HTR-8/SVneo (cell line): ENCODE data around the gene OPTN.
A peak's percentile ranks its signal among the peaks of the same experiment; 100 is the strongest.
"Not testable (repeated sequence)": the region's sequence is repeated elsewhere in the genome, so short reads cannot be mapped to it uniquely, and the experiment has no call there.

ENCODE experiments used
- DNase-seq: peaks from one replicate; pipeline ENCODE4 v3.0.0; 2011; ENCODE audit warnings: low spot score, mixed read lengths; ENCODE audit not compliant: insufficient read length
- FAIRE-seq: peaks from 2 replicates; lab custom pipeline; 2011; peaks lifted over from hg19 to GRCh38; lab: Jason Lieb, UNC

The OPTN gene

GRCh38 chr10:13099666-13100348 is at the start of gene OPTN:
OPTN (plus strand) TSS chr10:13100163; CDS start chr10:13109123, 8,960 bp downstream.
- DNase-seq: peak; percentile 80
- FAIRE-seq: no peak

DNA sequence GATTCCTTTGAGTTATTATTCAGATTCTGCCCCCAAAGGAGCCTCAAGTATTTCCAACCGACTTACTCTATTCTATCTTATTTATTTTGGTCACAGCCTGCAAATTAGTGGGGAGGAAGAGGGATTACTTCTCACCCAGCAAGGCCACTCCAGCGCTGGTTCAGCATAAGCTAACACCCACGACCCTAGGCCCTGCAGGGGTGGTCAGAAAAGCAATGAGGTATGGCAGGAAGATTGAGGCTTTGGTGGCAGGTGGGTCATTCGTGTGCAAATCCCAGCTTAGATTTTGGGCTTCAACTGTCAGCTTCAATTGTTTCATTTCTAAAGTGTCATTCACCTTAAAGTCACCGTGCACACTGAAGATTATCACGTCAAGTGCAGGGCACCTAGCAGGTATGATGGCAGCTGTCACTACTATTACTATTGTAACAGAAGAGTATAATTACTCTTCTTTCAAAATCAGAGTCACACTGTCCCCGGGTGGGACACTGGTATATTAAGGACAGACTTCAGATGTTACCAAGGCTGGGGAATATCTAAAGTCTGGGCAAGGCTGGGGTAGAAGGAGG is 48.8 kb upstream of the OPTN start:
- no peak for FAIRE-seq
- no peak for DNase-seq

GRCh38 chr10:13053208-13053607 is 46.8 kb upstream of the OPTN start:
- DNase-seq, FAIRE-seq: not testable (repeated sequence)

- no peak for FAIRE-seq
- no peak for DNase-seq
These were observed 46.0 kb upstream of the OPTN start for GRCh38 chr10:13053794-13054462.

GRCh38 chr10:13054844-13055243 is 45.1 kb upstream of the OPTN start:
- DNase-seq (no peak), FAIRE-seq (no peak)

DNA sequence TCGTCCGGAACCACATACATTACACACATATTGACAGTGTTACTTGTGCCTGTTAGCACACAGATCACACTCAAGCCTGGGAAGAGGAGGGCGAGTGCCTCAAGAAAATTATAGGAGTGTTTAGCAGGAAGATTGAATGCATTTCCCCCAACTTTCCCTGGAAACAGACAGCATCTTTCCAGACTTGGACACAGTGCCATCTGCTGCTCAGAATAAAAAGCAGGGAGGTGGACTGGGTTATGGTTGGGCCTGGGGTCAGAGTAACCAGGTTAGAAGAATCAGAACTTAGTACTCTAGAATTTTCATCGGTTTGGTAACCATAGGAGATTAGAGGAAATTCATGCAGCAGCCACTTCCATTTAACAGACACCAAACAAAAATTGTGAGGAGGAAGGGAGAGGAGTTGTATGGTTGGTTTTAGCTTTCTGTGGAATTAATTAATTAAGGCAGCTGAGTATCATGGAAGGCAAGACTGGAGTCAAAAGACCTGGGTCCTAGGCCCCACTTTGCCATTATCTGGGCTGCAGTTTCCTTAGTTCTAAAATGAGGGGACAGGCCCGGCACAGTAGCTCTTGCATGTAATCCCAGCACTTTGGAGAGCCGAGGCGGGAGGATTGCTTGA is 43.4 kb upstream of the OPTN start:
- DNase-seq: peak; percentile 55
- no peak for FAIRE-seq

GRCh38 chr10:13062803-13063202 is 37.2 kb upstream of the OPTN start:
- DNase-seq (no peak), FAIRE-seq (no peak)

GRCh38 chr10:13066527-13066926 is 33.4 kb upstream of the OPTN start:
- DNase-seq (no peak), FAIRE-seq (no peak)

GRCh38 chr10:13067431-13067830 is 32.5 kb upstream of the OPTN start:
- FAIRE-seq (no peak), DNase-seq (no peak)

DNA sequence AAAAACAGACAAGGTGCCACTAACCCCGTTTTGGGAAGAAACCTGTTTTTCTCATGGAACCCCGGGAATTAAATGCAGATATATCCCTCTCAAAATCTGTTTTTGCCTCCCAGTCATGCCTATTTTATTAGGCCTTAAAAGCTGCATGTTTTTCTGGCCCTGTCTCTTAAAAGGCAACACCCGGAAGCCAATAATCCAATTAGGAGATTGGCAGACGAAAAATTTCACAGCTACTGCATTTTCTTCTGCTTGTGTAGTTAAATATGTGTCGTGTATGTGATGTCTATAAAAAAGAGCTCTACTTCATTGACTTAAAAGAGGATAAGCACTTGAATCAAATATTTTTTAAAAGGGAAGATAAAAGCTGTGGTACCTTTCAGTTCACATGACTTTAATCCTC is 31.9 kb upstream of the OPTN start:
- FAIRE-seq: no peak
- DNase-seq: no peak

GRCh38 chr10:13068484-13068883 is 31.5 kb upstream of the OPTN start:
- no peak for FAIRE-seq
- DNase-seq: no peak

- DNase-seq (no peak), FAIRE-seq (no peak)
These were observed 27.6 kb upstream of the OPTN start for GRCh38 chr10:13072339-13072738.

DNA sequence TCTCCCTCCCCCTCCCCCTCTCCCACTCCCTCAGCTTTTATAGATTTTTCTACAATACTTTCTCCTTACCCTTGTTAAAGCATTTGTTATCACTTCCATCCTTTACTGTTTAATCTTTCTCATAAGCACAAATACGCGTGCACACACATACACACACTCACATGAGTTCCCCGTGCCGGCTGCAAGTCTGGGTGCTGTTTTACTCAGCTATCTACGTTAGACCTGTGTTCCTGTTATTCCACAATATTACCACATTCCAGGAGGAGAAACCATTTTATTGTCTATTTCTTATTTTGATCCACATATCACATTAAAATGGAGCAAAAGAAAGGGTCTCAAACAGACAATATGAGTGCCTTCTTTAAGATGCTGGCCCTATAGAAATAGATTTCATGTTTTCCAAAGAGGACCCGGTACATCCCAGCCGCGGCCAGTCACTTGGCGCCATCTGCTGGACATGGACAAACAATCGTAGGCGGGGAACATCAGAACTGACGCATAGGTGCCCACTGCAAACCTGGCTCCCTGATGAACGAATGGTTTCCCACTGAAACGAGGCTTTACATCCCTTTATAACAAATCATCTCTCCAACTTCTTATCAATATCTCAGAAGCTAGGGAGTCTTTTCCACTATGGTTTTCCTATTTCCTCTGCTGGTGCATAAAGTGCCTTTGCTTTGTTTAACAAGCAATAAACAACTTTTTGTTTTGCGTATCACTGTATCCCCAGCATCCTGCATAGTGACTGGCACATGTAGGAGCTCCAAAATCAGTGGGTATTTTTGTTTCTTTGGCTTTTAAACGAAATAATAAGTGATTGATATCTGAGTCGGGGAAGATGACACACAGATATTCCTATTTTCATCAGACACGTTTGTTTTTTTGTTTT is 25.2 kb upstream of the OPTN start:
- DNase-seq: peak; percentile 64

GRCh38 chr10:13078912-13079775 is 20.8 kb upstream of the OPTN start:
- DNase-seq (no peak), FAIRE-seq (no peak)

More for the DNA sequence above, 25.2 kb upstream of the OPTN start:
- FAIRE-seq: peak; percentile 63

DNA sequence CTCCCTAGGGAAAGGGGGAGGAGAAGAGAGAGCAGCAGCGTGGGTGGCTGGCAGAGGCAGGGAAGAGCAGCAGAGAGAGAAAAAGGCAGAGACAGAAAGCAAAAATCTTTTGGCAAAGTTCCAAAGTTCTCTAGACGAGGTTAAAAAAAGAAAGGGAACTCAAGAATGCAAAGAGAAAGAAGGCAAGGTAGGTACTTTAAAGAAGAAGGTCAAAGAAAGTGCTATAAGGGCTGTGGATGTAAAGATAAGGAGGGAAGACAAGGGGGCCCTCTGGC is 20.2 kb upstream of the OPTN start:
- DNase-seq: no peak
- FAIRE-seq: no peak

- no peak for DNase-seq
- FAIRE-seq: no peak
These were observed 19.3 kb upstream of the OPTN start for GRCh38 chr10:13080643-13081042.

- DNase-seq, FAIRE-seq: not testable (repeated sequence)
These were observed 16.3 kb upstream of the OPTN start for GRCh38 chr10:13083700-13084099.

DNA sequence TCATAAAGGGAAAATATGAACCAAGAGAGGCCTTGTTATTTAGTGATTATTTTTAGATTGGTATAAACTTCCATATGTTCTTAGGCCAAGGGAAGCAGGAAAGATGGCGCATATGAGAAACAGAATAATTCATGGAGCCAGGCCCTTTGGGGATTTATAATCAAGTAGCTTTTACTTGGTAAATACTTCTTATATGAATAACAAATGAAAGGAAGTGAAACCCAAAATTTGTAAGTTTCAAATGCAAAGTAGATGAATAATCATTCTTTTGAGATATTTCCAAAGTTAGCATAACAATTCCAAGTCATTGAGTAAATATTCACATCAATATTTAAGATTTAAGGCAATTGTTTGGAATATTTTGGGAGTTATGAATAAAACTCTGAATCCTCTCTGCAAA is 13.9 kb upstream of the OPTN start:
- no peak for DNase-seq
- no peak for FAIRE-seq

DNA sequence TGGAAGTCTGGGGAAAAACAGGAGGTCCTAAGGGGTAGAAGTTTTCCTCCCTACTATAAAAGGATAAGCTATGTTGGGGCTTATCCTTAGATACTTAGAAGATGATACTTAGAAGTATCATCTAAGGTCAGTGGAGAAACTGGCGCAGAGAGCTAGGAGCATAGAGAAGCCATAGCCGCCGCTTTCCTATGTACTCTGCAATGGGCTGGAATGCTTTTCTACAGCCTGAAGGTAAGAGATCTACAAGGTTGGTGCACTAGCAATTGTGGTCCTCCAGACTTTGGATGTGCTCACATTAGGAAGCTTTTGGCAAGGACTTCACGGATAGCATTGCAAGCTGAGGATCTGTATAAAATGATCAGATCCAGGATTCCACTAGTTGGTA is 12.4 kb upstream of the OPTN start:
- FAIRE-seq (no peak), DNase-seq (no peak)
